ENCODE measurements around the gene AGAP1.

Gene AGAP1

DNA sequence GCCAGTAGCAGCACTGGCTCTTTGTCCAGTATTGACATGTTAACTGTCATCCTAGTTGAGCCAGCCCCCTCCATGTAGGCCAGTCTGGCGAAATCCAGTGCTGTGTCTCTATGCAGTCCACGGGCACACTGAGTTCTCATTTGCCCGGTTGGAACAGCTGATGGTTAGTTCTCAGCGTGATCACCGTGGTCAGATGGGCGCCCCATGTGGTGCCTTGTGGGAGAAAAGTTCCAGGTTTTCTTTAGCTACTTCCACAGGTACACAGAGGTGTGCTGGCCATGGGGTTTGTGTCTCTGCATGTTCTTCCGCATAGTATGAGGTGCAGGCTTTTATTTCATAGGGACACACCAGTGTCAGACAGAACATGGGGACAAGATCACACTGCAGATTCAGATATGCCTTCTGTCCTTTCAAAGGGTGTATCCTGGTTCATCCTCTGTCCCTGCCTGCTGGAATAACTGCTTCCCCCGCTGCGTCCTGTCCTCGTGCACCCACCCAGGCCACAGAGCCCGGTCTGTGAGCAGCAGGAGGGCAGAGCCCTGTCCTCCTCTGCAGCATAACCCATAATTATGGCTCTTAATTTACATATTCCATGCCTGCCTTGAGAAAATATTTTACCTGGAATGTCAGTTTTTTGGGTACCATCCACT, 340.3 kb downstream of the AGAP1 start:
- no peak for TF ChIP-seq EZH2phosphoT487 (IDR thresholded peaks at IDR 0.05; ENCODE audit: borderline replicate concordance, low read length)
- Histone ChIP-seq H3F3A (ENCODE audit: control insufficient read depth, insufficient read depth) (no peaks in the 10 kb centered on the region), H3K36me3 (ENCODE audit: control insufficient read depth, low read length) (no peaks in the 10 kb centered on the region), H4K20me1 (ENCODE audit: control insufficient read depth, insufficient read depth, low read depth, low read length) (no peaks in the 10 kb centered on the region), H3K4me2 (ENCODE audit: low read length) (no peak overlapping the region), H3K27me3 (ENCODE audit: control insufficient read depth, low read length) (no peaks in the 10 kb centered on the region), H3K79me2 (ENCODE audit: control insufficient read depth, low read length) (no peaks in the 10 kb centered on the region), H3K4me3 (ENCODE audit: low read length) (no peak overlapping the region), H3K9me3 (ENCODE audit: control insufficient read depth, insufficient read depth, low read length) (no peaks in the 10 kb centered on the region), H3K4me1 (ENCODE audit: control insufficient read depth, low read length) (no peaks in the 10 kb centered on the region), H3K27ac (ENCODE audit: low read depth, low read length) (no peak overlapping the region), H3K9me2 (replicated peaks; ENCODE audit: control insufficient read depth, low read length) (no peaks in the 10 kb centered on the region)

DNA sequence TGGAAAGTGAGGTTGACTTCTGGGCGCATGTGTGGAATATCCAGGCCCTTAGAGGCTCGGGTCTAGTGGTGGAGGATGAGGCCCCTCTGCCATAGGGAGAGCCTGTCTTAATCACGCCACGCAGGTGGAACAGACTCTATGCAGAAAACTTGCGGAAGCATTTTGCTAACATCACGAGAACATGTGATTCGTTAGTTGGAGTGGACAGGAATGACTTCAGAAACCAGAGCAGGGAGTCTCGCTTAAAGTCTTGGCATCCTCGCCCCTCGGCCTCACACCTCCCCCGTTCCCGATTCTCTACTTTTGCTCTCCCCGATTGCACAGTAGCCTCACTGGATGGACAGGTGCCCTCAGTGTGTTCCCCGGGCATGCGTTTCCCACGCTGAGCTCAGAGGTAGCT, 340.9 kb downstream of the AGAP1 start:
- no peaks in the 10 kb centered on the region for H3F3A ChIP-seq (ENCODE audit: control insufficient read depth, insufficient read depth)
- H3K27me3 ChIP-seq (ENCODE audit: control insufficient read depth, low read length) = no peaks in the 10 kb centered on the region
- H3K4me1 ChIP-seq (ENCODE audit: control insufficient read depth, low read length) = no peaks in the 10 kb centered on the region
- H3K9me2 ChIP-seq (replicated peaks; ENCODE audit: control insufficient read depth, low read length) = no peaks in the 10 kb centered on the region
- H3K4me3 ChIP-seq (ENCODE audit: low read length) = no peak overlapping the region
- H3K4me2 ChIP-seq (ENCODE audit: low read length) = no peak overlapping the region
- H3K79me2 ChIP-seq (ENCODE audit: control insufficient read depth, low read length) = no peaks in the 10 kb centered on the region
- no peaks in the 10 kb centered on the region for H4K20me1 ChIP-seq (ENCODE audit: control insufficient read depth, insufficient read depth, low read depth, low read length)
- H3K36me3 ChIP-seq (ENCODE audit: control insufficient read depth, low read length) = no peaks in the 10 kb centered on the region
- no peak for TF ChIP-seq EZH2phosphoT487 (IDR thresholded peaks at IDR 0.05; ENCODE audit: borderline replicate concordance, low read length)
- TF ChIP-seq CTCF (IDR thresholded peaks at IDR 0.05; ENCODE audit: low read depth, low read length, poor library complexity, severe bottlenecking) = no peak
- no peak overlapping the region for H3K27ac ChIP-seq (ENCODE audit: low read depth, low read length)
- no peaks in the 10 kb centered on the region for H3K9me3 ChIP-seq (ENCODE audit: control insufficient read depth, insufficient read depth, low read length)

- no peak overlapping the region for H3K27ac ChIP-seq (ENCODE audit: low read depth, low read length)
- no peak overlapping the region for H3K4me2 ChIP-seq (ENCODE audit: low read length)
- no peaks in the 10 kb centered on the region for H3K9me2 ChIP-seq (replicated peaks; ENCODE audit: control insufficient read depth, low read length)
- no peaks in the 10 kb centered on the region for H3K36me3 ChIP-seq (ENCODE audit: control insufficient read depth, low read length)
- TF ChIP-seq EZH2phosphoT487 (IDR thresholded peaks at IDR 0.05; ENCODE audit: borderline replicate concordance, low read length) = no peak
- no peak for TF ChIP-seq CTCF (IDR thresholded peaks at IDR 0.05; ENCODE audit: low read depth, low read length, poor library complexity, severe bottlenecking)
- H3K4me1 ChIP-seq (ENCODE audit: control insufficient read depth, low read length) = no peaks in the 10 kb centered on the region
- no peaks in the 10 kb centered on the region for H3K27me3 ChIP-seq (ENCODE audit: control insufficient read depth, low read length)
- no peaks in the 10 kb centered on the region for H3K79me2 ChIP-seq (ENCODE audit: control insufficient read depth, low read length)
- no peak overlapping the region for H3K4me3 ChIP-seq (ENCODE audit: low read length)
- H3K9me3 ChIP-seq (ENCODE audit: control insufficient read depth, insufficient read depth, low read length) = no peaks in the 10 kb centered on the region
- no peaks in the 10 kb centered on the region for H4K20me1 ChIP-seq (ENCODE audit: control insufficient read depth, insufficient read depth, low read depth, low read length)
- H3F3A ChIP-seq (ENCODE audit: control insufficient read depth, insufficient read depth) = no peaks in the 10 kb centered on the region
Observed at GRCh38 chr2:235835810-235836209, 342.0 kb downstream of the AGAP1 start.

DNA sequence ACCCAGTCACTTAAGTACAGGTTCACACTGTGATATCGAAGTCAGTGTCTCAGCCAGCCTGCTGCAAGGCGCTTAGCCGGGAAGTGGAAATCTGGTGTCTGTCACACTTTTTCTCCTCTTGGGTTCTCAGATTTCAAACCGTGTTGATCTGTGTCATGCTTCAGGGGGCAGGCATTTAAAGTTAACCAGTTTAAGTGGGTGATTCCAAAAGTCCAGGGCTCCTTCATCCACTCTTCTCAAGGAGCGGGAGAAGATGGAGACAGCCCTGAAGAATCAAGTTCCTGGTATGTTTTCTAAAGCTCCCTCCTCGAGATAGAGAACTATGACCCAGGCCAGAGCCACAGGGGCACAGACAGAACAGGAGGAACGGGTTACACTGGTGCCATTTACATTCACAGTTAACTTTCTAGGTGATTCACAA, 342.7 kb downstream of the AGAP1 start:
- no peak for TF ChIP-seq CTCF (IDR thresholded peaks at IDR 0.05; ENCODE audit: low read depth, low read length, poor library complexity, severe bottlenecking)
- no peak for TF ChIP-seq EZH2phosphoT487 (IDR thresholded peaks at IDR 0.05; ENCODE audit: borderline replicate concordance, low read length)
- H3K27me3 ChIP-seq (ENCODE audit: control insufficient read depth, low read length) = no peaks in the 10 kb centered on the region
- no peaks in the 10 kb centered on the region for H3F3A ChIP-seq (ENCODE audit: control insufficient read depth, insufficient read depth)
- no peaks in the 10 kb centered on the region for H4K20me1 ChIP-seq (ENCODE audit: control insufficient read depth, insufficient read depth, low read depth, low read length)
- no peak overlapping the region for H3K27ac ChIP-seq (ENCODE audit: low read depth, low read length)
- H3K79me2 ChIP-seq (ENCODE audit: control insufficient read depth, low read length) = no peaks in the 10 kb centered on the region
- no peaks in the 10 kb centered on the region for H3K36me3 ChIP-seq (ENCODE audit: control insufficient read depth, low read length)
- no peaks in the 10 kb centered on the region for H3K9me3 ChIP-seq (ENCODE audit: control insufficient read depth, insufficient read depth, low read length)
- no peak overlapping the region for H3K4me3 ChIP-seq (ENCODE audit: low read length)
- H3K4me2 ChIP-seq (ENCODE audit: low read length) = no peak overlapping the region
- H3K4me1 ChIP-seq (ENCODE audit: control insufficient read depth, low read length) = no peaks in the 10 kb centered on the region
- no peaks in the 10 kb centered on the region for H3K9me2 ChIP-seq (replicated peaks; ENCODE audit: control insufficient read depth, low read length)

Measured in DOHH2 (cell line).